Stimulated activated CD4-positive, alpha-beta T cell treated with anti-CD3 and anti-CD28 coated beads, Interleukin-4, amount 100 ng/mL, for 24 hours (primary cell): ENCODE measurements around the gene CCDC73.
"Not testable (repeated sequence)": the region's sequence is repeated elsewhere in the genome, so short reads cannot be mapped to it uniquely, and the experiment has no call there.

Experiments used
- DNase-seq: peaks from one replicate; pipeline ENCODE4 v3.0.0-alpha.2; 2020

The CCDC73 gene

DNA sequence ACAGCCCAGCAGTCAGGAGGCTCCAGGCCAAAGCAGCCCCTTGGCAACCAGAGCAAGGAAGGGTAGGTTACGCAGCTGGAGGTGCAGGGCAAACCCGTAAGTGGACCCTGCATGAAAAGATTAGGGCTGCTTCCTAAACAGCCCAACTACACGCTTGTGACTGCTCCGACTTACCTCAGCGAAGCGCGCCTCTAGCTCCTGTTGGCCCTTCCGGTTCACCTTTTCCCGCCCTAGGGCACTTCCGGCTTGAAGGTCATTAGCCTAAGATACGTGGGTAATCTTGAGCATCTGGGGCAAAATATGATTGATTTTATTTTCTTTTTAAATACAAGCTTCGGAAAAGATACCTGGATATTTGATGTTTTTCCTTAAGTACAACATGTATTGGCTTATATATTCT lies at the start of gene CCDC73:
Gene CCDC73 (minus strand): TSS at position 224 of the 400 bp plus-strand sequence. CDS start 34,419 bp downstream, outside the sequence.
- DNase-seq, result no peak

DNA sequence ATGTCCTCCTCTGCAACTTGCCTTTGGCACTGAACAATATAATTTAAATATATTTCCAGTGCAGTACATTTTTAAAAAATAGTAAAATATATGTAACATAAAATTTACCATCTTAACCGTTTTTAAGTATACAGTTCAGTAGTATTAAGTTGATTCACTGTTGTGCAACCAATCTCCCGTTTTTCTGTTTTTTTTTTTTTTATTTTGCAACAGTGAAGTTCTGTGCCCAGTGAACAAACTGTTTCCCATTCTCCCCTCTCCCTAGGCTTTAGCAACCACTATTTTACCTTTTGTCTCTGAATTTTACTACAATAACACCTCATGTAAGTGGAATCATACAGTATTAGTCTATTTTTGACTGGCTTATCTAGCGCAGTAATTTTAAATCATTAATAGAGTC lies 49.1 kb upstream of the CCDC73 start:
- no peak for DNase-seq

DNA sequence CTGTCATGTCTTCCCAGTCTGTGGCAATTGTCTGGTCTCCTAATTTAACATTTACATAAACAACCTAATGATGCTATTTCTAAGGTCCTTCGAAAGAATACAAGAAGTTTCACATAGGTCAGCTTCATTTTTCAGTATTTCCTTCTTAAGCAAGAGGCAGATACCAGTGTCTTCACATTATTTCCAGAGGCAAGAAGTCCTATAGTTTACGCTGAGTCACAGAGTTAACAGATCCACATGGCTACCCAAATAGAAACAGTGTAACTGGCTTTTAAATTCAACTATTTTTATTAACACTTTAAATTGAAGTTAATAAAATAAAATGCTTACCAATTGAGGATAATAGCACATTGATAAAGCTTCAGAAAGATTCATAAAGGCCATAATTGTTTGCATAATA lies 46.1 kb upstream of the CCDC73 start:
- DNase-seq, result no peak

DNA sequence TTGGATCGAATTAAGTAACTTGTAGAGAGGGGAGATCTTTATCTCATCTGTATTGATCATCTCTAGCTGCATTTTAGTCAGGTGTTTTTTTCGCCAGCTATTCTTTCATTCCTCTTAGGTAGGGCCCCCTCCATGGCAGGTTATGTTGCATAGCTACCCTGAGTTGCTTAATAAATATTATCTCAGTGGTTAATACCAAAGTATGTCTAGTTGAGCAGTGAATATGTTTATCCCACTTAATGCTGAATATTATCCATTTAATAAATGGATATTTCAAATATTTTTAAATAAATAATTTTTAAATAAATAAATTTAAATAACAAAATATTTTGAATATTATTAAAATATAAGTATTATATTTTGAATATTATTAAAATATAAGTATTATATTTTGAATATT lies 44.8 kb upstream of the CCDC73 start:
- DNase-seq, result no peak

DNA sequence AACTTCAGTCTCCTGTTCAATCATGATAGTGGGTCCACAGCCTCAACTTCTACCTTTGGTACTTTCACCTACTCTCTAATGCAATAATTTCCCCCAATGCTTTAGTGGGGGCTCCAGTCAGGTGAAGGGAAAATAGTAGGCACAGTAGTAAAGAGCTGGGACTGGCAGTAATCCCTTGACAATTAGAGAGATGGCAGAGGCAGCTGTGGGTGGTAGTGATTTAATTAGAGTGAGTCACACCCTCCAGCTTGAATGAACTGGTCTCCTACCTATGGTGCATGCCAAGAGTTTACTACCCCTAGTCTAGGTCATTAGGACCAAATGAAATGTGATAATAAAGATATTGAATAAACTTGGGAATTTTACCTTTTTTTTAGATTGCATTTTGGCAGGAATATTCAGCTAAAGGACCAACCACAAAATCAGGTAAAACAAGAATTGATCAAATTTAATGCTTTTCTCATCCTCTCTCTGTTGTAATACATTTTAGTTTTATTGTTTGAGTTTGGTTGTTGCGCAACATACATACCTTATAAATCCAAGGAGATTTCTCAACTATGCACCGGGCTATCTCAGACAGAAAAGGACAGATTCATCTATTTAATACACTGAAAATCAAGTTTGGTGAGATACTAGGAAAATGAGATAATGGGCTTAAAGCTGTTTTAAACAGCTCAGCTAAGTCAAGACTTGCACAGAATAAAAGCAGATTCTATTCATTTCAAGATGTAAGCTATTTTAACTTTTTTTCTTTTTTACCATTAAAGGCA lies 44.2 kb upstream of the CCDC73 start:
- no peak for DNase-seq

DNA sequence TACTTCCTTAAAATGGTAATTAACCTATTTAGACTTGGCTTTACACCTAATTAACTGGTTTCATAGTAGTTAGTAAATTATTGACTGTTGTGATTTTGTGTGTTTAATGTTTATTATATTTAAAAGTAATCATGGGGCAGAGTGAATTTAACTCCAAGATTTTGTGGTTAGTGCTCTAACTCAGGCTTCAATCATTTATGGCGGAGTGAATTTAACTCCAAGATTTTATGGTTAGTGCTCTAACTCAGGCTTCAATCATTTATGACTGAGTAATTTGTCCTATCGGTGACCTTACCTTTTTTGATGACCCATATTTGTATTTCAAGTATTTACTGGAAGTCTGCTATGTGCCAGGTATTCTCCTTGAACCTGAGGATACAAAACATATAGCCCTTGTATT lies 42.5 kb upstream of the CCDC73 start:
- DNase-seq, result no peak

DNA sequence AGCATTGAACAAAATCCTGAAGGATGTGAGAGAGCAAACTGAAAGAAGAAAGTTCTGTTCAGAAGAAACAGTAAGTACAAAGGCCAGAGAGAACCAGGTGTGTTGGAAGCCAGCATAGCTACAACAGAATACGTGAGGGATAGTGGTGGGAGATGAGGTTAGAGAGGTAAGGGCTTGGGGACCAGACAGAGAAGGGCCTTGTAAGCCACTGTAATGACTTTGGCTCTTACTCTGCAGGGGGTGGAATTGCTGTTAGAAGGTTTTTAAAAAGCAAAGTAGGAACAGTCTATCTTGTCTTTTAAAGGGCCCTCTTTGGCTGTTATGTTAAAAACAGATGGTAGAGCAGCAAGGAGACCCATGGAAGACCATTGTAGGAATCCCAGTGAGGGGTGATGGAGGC lies 39.5 kb upstream of the CCDC73 start:
- no peak for DNase-seq

DNA sequence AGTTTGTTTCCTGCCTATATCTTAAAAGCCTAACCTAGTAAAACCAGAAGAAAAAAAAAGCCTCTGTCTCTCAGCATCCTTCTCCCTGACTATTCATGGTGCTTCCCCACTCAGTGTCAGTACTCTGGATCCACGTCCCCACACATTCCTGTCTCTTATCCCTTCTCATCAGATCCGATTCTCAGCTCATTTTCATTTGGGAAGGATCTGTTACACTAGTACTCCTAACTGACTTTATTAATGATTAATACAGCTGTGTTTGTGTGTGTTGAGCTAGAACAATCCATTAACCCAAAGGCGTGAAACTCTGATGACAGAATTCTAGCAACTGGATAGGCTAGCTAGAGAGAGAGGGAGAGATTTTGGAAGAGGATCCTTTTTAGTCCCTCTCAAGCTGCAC lies 36.8 kb upstream of the CCDC73 start:
- DNase-seq, result no peak

DNA sequence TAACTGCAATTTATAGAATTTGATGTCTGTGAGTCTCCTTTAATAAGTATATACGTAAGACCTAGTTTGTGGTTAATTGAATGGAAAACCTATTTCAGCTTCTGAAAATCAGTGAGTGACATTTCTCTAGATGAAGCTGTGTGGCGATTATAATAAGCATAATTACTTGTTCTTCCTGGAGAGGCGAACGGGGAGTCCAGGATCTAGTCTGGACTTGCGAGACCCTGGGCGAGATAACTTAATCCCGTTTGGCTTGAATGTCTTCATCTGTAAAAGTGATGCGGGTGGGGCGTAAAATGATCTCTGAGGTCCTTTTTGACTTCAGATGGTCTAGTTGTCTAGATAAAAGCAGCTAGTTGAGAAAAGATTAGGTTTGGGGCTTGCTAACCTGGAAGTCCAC lies 36.3 kb upstream of the CCDC73 start:
- no peak for DNase-seq

DNA sequence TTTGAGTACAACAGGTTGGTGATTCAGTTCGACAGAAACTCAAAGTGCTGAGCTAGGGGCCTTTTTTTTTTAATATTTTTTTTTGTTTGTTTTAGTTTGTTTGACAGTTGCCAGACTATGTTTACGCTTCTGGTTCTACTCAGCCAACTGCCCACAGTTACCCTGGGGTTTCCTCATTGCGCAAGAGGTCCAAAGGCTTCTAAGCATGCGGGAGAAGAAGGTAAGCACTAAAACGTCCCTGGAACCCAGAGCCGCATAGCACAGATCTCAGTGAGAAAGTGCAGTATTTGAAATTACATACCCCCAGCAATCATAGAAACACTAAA lies 35.9 kb upstream of the CCDC73 start:
- no peak for DNase-seq

DNA sequence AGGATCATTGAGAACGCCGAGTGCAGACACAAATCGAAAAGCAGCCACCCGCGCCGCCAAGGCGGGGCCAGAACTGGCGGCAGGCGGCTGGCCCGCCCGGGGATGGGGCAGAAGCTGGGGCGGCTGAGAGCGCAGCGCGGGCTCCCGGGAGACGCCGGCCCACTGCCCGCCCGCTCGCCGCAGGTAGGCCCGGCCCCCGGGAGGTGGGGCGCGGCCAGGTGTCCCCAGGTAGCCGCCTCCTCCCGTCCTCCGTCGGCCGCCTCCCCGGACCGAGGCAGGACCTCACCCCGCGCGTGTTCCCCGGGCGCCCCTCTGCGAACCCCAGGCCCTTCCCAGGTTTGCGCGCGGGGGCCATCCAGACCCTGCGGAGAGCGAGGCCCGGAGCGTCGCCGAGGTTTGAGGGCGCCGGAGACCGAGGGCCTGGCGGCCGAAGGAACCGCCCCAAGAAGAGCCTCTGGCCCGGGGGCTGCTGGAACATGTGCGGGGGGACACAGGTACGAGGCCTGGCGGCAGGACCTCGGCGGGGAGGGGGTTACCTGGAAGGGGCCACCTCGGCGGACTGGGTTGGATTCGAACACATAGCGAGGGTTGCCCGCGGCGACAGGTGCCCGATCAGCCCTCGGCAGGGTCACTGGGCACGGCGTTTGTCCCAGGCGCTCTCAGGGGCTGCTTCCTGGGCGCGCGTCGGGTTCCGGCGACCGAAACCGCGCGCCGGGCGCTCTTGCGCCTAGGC lies 35.4 kb upstream of the CCDC73 start, which contains the start of gene PRRG4:
Gene PRRG4 (plus strand): TSS at position 248 of the 733 bp plus-strand sequence. CDS start 603 bp downstream, outside the sequence.
- DNase-seq, result peak; percentile 37

DNA sequence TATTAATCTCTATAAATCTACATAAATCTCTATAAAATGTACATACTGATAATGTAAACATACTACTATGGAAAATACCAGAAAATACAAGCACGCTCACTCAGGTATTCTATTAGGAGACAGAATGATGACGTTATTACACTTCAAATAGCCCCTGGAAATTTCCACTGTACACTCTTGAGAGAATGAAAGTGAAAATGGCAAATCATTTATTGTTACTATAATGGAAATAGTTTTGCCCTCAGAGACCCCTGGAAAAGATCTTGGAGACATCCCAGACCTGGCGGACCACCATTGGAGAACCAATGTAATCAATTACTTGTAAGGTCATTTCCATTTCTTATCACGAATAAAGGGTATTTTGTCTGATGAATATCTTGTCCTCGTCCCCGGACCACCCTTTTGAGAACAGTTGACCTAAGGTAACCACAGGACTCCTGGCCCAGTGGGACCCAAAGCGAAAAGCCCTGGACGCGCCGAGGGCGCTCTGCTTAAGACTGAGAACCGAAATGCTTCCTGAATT lies 34.8 kb upstream of the CCDC73 start:
- DNase-seq, result no peak

DNA sequence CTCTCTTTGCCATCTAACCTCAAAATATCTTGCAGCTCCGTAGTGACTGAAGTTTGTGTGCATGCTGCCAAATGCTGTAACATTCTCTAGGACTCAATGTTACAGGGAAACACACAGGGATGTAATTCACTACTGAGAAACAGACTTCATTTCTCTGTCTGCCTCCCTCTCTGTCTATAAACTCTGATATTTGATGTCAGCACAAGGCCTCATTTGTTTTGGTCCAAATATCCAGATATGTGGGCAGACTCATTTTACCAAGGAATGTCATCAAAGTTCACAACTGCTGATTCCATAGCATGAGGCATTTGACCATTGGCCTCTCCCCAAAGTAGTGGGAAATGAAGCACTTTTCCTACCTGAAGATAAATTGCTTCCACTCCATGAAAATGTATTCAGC lies 32.8 kb upstream of the CCDC73 start:
- DNase-seq, result no peak

DNA sequence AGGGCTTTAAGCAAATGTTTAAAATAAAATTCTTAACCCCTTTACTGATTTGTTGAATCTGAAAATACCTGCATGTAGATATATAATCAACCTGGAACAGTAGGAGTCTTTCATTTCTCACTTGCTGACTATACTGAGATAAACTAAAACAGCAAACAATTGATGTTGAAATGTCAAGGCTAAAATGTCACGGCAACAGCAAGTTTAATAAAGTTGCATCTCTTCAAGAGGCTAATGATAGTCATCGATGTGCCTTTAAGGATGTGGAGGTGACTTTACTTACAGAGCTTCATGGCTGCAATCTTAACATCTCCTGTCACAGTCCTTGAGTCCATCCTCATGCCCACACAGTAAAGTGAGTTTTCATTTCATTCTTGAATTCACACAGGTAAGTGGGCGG lies 31.7 kb upstream of the CCDC73 start:
- no peak for DNase-seq

DNA sequence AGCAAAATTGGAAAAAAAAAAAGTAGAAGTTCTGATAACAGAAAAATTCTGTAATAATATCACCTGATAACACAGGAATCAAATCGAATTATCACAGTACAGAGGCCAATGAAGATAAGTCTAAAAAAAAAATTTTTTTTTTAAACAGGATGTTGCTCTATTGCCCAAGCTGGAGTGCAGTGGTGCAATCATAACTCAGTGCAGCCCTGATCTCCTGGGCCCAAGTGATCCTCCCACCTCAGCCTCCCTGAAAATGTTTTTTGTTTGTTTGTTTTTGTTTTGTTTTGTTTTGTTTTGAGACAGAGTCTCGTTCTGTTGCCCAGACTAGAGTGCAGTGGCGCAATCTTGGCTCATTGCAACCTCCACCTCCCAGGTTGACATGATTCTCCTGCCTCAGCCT lies 29.2 kb upstream of the CCDC73 start:
- DNase-seq, result not testable (repeated sequence)

DNA sequence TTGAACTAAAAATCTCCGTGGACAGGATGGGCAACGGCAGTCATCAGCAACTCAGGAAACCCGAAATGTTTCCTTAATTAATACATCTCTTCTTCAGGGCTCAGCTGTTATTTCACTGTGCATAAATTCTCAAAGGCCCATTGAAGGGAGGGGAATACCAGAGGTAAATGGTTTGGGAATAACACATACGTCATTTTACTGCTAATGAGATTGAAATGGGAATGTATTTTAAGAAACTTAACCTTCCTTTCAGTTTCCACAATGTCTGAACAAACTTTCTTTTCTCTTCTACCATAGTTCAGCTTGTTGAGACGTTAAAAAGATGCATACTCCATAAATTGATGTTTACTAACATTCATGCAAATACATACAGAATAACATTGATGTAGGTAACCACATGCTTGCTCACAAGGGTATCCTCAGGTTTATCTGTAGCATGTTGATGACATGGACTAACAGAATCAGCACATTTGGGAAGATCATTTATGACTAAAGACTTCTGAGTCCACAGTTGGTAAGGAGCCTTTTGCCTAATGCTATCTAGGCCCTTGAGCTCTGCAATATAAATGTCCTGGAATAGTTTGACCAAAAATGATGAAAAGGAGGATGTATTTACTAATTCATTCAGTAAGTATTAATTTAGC lies 27.6 kb upstream of the CCDC73 start:
- no peak for DNase-seq

DNA sequence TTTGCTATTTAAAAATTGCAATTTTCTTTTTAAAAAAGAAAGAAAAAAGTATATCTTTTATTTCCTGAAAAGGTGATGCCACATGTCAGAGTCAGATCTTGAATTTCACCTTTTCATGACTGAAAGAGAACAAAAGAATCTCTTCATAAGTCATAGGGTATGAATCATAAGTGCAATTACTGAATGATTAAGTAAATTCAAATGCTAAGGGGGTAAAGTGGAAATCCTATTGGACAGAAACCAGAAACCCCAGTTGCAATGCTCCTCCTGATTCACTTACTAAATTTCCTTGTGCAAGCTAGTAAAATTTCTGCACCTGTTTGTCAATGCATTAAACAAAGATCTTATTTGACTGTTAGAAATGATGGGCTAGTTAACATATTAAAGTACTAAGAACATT lies 27.1 kb upstream of the CCDC73 start:
- no peak for DNase-seq

DNA sequence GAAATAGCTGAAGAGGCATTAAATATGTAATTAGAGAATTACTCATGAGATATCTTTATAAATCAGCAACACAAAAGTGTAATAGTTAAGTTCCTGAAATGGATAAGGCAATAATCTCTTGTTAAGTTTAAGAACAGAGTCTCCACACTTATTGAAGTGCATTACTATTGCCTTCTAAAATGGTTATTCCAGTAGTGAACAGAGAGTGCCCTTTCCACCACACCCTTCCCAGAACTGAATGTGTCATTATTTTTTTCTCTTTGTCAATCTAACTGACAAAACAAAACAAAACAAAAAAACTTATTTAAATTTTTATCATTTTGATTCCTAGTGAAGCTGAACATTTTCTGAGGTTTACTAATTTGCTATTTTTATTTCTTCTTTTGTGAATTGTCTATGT lies 26.0 kb upstream of the CCDC73 start:
- no peak for DNase-seq

DNA sequence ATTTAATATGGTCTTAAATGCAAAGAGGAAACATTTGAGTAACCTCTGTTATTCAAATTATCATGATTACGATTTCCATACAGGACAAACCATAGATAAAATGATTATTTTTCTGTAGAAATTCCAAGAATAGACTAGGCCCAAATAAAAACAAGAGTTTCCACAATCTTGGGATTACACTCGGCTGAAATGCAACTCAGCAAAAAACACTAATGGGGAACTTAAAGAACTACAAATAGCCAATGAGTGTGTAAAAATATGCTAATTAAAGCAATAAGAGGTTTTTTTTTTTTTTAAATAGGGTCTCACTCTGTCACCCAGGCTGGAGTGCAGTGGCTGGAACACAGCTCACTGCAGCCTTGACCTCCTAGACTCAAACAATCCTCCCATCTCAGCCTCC lies 24.7 kb upstream of the CCDC73 start:
- DNase-seq, result no peak

DNA sequence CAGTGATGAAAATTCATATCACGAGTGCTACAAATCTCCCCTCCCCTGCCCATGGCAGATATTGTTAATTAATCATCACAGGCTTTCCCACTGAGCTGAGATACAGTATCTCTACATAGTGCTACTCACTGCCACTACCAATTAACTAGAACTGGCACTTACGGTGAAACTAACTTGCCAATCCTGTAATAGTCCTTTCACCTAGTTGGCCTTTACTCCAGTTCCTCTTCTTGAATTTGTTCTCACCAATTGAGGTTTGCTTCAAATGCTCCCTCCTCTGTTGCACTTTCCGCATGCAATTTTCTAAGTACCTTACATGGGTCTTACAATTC lies 23.4 kb upstream of the CCDC73 start:
- DNase-seq, result no peak

DNA sequence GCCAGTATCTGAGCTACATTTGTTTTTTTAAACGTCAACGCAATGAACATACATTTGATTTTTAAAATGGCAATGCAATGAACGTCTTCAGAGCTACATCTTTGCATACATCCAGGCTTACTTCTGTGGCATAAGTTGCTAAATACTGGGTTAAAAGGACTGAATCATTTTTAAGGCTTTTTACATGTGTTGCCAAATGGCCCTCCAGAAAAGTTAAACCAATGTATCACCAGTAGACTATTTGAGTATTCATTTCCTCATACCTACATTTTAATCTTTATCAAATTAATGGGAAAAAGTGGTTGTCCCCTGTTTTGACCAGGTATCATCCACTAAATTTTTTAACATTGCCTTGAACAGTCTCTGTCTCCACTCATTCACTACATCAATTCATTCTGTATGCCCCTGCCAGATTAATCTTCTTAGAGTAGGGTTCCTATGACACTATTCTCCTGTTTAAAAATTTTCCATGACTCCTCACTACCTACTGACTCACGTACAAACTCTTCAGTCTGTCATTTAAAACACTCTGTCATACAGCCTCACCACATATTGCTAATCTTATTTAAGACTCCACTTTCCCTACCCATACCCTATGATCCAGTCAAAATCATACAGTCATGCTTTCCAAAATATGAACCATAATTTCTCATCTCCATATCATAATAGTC lies 22.9 kb upstream of the CCDC73 start:
- DNase-seq, result no peak

DNA sequence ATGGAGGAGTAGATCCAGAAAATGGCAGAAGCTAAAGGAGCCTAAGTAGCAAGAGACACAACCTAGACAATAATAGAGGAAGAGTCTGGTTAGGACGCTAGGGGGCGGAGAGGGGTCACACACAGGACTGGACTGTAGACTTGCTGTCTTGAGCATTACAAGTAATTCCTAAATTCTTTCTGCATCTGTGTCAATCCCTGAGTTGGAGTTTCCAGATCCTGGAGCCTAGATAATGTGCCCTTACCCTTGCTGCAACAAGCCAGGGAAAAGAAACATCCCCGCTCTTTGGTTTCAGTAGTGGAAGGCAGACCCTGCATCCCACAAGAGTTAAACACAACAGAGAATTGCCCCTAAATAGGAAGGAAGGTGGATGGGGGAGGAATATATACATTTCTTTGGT lies 14.9 kb upstream of the CCDC73 start:
- peak; percentile 64 for DNase-seq

DNA sequence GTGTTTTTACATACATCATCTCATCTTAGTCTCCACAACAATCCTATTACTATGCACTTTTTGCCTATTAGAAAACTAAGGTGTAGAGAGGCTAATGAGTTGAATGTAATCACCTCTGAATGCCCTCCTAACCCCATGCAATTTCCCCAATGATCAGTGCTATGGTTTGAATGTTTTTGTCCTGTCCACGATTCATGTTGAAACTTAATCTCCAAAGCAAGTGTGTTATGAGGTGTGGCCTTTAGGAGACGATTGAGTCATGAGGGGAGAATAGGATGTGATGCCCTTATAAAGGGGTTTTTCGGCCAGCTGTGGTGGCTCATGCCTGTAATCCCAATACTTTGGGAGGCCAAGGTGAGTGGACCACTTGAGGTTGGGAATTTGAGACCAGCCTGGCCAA lies 2.0 kb upstream of the CCDC73 start:
- no peak for DNase-seq
